ENCODE measurements around the gene FAM24B. TPM values are rescaled to one million over a fixed set of nuclear protein-coding genes. Genes with fewer than 3 reads are reported as not detected.

Gene FAM24B
- polyA plus RNA-seq, 1 donor from 2014 or later = 3.4 TPM

- Histone ChIP-seq H3K27me3 (ENCODE audit: insufficient read depth, low read depth, low read length) (no peaks in the 10 kb centered on the region), H3K4me3 (ENCODE audit: low read length) (peak overlapping the region; percentile 1), H3F3A (ENCODE audit: insufficient read depth, low read length, poor library complexity, severe bottlenecking) (no peaks in the 10 kb centered on the region), H3K27ac (ENCODE audit: low read length) (no peak overlapping the region), H3K9ac (ENCODE audit: low read length) (no peak overlapping the region), H3K36me3 (ENCODE audit: insufficient read depth, low read length) (no peaks in the 10 kb centered on the region), H3K79me2 (replicated peaks; ENCODE audit: insufficient read depth, low read length) (no peaks in the 10 kb centered on the region), H3K4me2 (ENCODE audit: low read length) (no peak overlapping the region), H2AFZ (ENCODE audit: low read depth, low read length) (no peak overlapping the region), H3K9me3 (ENCODE audit: low read length) (no peaks in the 10 kb centered on the region), H3K9me2 (ENCODE audit: insufficient read depth, low read length) (no peaks in the 10 kb centered on the region), H4K20me1 (ENCODE audit: insufficient read depth) (no peaks in the 10 kb centered on the region)
- TF ChIP-seq MXI1 (conservative IDR thresholded peaks at IDR 0.05; ENCODE audit: poor library complexity, severe bottlenecking) = no peak
- TF ChIP-seq RAD21 (conservative IDR thresholded peaks at IDR 0.05) = no peak
- no peak for TF ChIP-seq TAF1 (IDR thresholded peaks at IDR 0.05; ENCODE audit: low read depth)
- peak; percentile 70 for TF ChIP-seq POLR2AphosphoS5 (IDR thresholded peaks at IDR 0.05)
- TF ChIP-seq EP300 (conservative IDR thresholded peaks at IDR 0.05; ENCODE audit: poor library complexity, severe bottlenecking) = peak; percentile 68
- TF ChIP-seq EZH2 (IDR thresholded peaks at IDR 0.05; ENCODE audit: borderline replicate concordance, insufficient read depth, low read length, poor library complexity, severe bottlenecking) = no peak
- TF ChIP-seq SMC3 (conservative IDR thresholded peaks at IDR 0.05; ENCODE audit: poor library complexity) = peak; percentile 12
- peak; percentile 48 for TF ChIP-seq REST (IDR thresholded peaks at IDR 0.05; ENCODE audit: borderline replicate concordance)
- no peak for TF ChIP-seq CTCF (IDR thresholded peaks at IDR 0.05; ENCODE audit: poor library complexity, severe bottlenecking)
Observed at GRCh38 chr10:122855745-122856144, 23.6 kb downstream of the FAM24B start.

- TF ChIP-seq REST (IDR thresholded peaks at IDR 0.05; ENCODE audit: borderline replicate concordance) (no peak), MXI1 (conservative IDR thresholded peaks at IDR 0.05; ENCODE audit: poor library complexity, severe bottlenecking) (no peak), RAD21 (conservative IDR thresholded peaks at IDR 0.05) (no peak), EZH2 (IDR thresholded peaks at IDR 0.05; ENCODE audit: borderline replicate concordance, insufficient read depth, low read length, poor library complexity, severe bottlenecking) (no peak)
- H3K79me2 ChIP-seq (replicated peaks; ENCODE audit: insufficient read depth, low read length) = no peaks in the 10 kb centered on the region
- H3K27me3 ChIP-seq (ENCODE audit: insufficient read depth, low read depth, low read length) = no peaks in the 10 kb centered on the region
- H3K9me3 ChIP-seq (ENCODE audit: low read length) = no peaks in the 10 kb centered on the region
- no peaks in the 10 kb centered on the region for H3K36me3 ChIP-seq (ENCODE audit: insufficient read depth, low read length)
- H3K27ac ChIP-seq (ENCODE audit: low read length) = no peak overlapping the region
- H2AFZ ChIP-seq (ENCODE audit: low read depth, low read length) = no peak overlapping the region
- H3K9ac ChIP-seq (ENCODE audit: low read length) = no peak overlapping the region
- H3K4me3 ChIP-seq (ENCODE audit: low read length) = no peak overlapping the region
- H3K4me2 ChIP-seq (ENCODE audit: low read length) = no peak overlapping the region
- H3K9me2 ChIP-seq (ENCODE audit: insufficient read depth, low read length) = no peaks in the 10 kb centered on the region
- H4K20me1 ChIP-seq (ENCODE audit: insufficient read depth) = no peaks in the 10 kb centered on the region
- H3F3A ChIP-seq (ENCODE audit: insufficient read depth, low read length, poor library complexity, severe bottlenecking) = no peaks in the 10 kb centered on the region
Observed at GRCh38 chr10:122854648-122855047, 24.7 kb downstream of the FAM24B start.

All from neural cell (in vitro differentiated cells).